Activated CD8-positive, alpha-beta memory T cell treated with anti-CD3 and anti-CD28 coated beads, Interleukin-2, amount 50 U/mL, for 24 hours (primary cell): Measurements from ENCODE around the gene WASHC4.

ENCODE experiments used
- DNase-seq: peaks from one replicate; pipeline ENCODE4 v3.0.0-alpha.2; 2020; ENCODE audit errors: extremely low read depth

Gene WASHC4

GRCh38 chr12:105205322-105206048 is 98.0 kb downstream of the WASHC4 start:
- no peak for DNase-seq

- DNase-seq: no peak
Measured at GRCh38 chr12:105206686-105207374, 99.3 kb downstream of the WASHC4 start.

- no peak for DNase-seq
Measured at GRCh38 chr12:105209091-105209490, 101.6 kb downstream of the WASHC4 start.

- DNase-seq: no peak
Measured at GRCh38 chr12:105212438-105212837, 104.9 kb downstream of the WASHC4 start.

GRCh38 chr12:105214148-105214547 is 106.6 kb downstream of the WASHC4 start:
- DNase-seq: no peak

- no peak for DNase-seq
Measured at GRCh38 chr12:105214670-105215375, 107.3 kb downstream of the WASHC4 start.

GRCh38 chr12:105218434-105218833 is 110.9 kb downstream of the WASHC4 start:
- DNase-seq: no peak
